ENCODE data around the gene ADARB1.
"Not testable (repeated sequence)": the region's sequence is repeated elsewhere in the genome, so short reads cannot be mapped to it uniquely, and the experiment has no call there.

ADARB1 gene

GRCh38 chr21:45074048-45074817 lies at the start of gene ADARB1:
Gene ADARB1, plus strand, starts transcription at chr21:45074580. Its CDS starts 97,077 bp downstream, at chr21:45171657.
- DNase-seq: no peak

DNA sequence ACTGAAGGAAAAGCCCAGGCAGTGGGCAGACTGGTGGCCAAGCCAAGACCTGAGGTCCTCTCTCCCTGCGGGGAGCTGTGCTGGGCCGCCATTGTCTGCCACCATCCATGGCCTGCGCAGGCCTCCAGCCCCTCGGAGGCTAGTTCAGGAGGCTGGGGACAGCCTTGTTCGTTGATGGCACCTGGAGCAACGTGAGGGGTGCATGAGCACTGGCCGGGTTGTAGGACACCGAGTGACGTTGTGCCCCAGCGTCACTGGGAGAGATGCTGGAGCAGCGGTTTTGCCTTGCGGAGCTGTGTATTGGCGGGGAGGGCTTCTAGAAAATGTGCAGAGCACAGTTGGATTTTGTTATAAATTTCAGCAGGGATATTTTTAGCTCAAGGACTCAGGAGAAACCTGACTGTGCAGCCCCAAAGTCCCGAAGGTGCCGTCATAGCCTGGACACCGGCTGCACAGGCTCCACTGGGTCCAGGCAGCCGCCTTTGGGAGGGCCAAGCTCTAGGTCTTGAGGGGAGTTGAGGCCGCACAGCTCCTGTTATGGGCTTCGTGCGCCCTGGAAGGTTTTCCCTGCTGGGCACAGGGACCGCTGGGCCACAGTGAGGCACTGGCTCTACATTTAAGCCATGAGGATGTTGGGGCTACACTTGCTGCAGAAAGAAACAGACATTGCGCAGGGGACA lies 48.2 kb upstream of the ADARB1 start:
- no peak for DNase-seq

GRCh38 chr21:45026826-45027225 lies 47.6 kb upstream of the ADARB1 start:
- DNase-seq: no peak

DNA sequence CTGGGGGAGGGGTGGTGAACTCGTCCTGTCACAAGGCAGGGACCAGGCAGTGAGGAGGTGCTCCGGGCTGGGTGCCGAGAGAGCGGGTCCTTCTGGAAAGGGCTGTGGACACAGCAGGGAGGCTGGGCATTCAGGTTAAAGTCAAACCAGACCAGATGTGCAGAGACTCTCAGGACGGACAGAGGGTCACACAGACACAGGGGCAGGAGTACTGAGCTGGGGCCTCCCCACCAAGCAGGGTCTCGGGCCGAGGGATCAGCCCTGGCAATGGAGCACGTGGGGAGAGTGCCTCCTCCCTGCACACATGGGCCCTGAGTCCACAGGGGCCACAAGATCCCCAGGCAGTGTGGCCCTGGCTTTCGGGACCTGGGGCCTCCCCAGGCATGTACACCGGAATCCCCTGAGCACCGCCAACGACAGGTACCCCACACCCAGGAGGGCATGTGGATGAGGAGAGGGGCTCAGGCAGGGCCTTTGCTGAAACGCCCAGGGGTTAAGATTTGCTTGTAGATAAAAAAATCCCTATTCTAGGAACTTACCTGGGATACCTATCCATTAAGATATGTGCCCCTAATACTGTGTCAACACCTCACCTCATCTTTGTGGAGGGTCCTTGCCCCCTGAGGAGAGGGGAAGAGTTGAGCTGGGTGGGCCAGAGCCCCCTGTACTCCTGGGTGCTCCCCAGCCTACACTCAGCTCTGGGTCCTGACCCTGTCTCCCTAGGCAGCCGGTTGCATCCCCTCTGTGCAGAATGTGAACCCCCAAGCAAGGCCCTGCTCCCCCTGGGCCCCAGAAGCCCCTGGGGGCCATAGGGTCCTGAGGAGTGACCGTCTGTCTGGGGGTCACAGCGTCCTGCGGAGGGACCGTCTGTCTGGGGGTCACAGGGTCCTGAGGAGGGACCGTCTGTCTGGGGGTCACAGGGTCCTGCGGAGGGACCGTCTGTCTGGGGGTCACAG lies 46.9 kb upstream of the ADARB1 start:
- no peak for DNase-seq

GRCh38 chr21:45028645-45029044 lies 45.7 kb upstream of the ADARB1 start:
- not testable (repeated sequence) for DNase-seq

GRCh38 chr21:45029298-45029947 lies 45.0 kb upstream of the ADARB1 start:
- no peak for DNase-seq

DNA sequence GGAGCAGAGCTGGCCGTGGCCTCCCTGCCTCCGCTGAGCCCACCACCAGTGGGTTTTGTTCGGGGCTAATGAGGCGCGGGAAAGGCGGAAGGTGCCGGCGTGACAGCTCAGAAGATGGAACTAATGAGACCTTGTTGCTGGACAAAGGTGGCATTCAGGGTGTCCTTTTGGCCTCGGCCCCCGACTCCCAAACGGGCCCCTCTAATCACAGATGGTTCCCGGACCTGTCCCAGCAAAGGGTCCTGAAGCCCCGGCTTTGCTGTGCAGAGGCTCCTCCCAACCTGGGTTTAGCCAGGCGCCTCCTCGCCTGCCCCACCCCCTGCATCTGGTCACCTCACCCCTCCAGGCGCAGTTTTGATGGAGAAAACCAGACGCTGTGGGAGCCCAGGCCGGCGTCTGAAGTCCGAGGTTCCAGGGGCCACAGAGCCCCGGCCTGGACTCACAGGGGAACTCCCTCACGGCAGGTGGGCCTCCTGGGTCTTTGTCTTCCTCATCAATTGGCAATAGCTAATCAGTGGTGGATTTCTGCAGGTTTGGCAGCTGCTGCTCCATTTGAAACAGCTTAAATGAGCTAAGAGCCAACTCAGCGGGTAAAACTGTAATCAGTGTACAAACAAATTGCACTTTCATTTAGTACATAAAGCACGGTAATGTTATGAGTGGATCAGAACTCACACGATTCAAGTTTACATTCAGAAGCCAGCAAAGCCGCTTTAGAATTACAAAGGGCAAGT lies 44.3 kb upstream of the ADARB1 start:
- DNase-seq: no peak

DNA sequence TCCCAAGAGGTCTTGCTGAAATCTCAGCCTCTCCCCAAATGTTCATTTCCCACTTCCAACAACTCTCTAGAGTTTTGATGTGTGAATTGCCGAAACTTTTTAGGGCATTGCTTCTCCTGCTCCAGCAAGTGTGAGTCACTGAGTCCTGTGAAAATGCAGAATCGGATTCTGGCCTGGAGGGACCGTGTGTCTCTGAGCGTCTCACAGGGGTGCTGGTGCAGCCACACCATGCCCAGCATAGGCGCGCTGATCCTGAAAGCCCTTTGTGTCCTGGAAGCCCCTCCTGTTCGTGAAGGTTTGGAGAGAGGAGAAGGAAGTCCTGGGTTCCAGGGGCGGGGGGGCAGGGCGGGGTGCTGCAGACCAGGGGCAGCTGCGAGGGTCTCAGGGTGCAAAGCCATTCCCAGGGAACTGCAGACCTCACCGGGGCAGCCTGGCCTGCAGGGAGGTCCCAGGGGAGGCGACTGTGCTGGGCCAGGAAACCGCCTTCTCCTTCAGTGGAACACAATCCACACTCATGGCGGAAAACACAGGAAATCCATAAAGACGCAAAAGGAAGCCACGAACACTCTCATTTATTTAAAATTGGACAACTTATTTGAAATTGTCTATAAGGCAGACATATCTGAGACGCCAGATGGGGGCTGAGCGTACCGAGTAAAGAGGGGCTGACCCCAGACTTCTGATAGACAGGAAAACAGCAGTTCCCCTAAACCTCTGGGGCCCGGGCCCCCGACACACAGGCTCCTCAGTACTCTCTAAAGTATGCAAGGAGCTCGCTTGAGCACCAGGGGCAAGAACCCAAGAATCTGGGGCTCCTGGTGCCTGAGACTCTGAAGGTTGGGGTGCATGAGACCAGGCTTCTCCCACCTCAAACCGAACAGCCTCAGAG lies 43.5 kb upstream of the ADARB1 start:
- no peak for DNase-seq

- DNase-seq: no peak
Measured at GRCh38 chr21:45031571-45032191, 42.7 kb upstream of the ADARB1 start.

GRCh38 chr21:45032332-45032731 lies 42.0 kb upstream of the ADARB1 start:
- DNase-seq: no peak

GRCh38 chr21:45032977-45033710 lies 41.2 kb upstream of the ADARB1 start:
- no peak for DNase-seq

GRCh38 chr21:45033791-45034555 lies 40.4 kb upstream of the ADARB1 start:
- DNase-seq: no peak

- no peak for DNase-seq
Measured at GRCh38 chr21:45034556-45035476, 39.6 kb upstream of the ADARB1 start.

GRCh38 chr21:45035477-45035848 lies 38.9 kb upstream of the ADARB1 start:
- no peak for DNase-seq

DNA sequence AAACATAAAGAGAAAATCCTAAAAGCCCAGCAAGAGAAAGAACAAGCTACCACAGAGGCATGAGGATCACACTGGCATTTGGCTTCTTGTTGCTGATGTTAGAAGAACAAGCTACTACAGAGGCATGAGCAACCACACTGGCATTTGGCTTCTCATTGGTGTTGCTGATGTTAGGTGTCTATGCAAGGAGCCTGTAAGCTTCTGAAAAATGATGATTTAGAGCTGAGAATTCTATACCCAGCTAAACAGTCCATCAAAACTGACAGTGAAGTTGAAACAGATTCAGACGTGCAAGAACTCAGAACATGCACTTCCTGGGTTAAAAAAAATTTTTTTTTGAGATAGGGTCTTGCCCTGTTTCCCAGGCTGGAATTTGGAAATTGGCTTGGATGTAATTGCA lies 37.8 kb upstream of the ADARB1 start:
- DNase-seq: no peak

GRCh38 chr21:45037986-45038385 lies 36.4 kb upstream of the ADARB1 start:
- DNase-seq: no peak

GRCh38 chr21:45039317-45040156 lies 34.8 kb upstream of the ADARB1 start:
- no peak for DNase-seq
